Choroid plexus epithelial cell (primary cell): ENCODE measurements around the gene DNAJC4.
A peak's percentile ranks its signal among the peaks of the same experiment; 100 is the strongest.

Experiments
- DNase-seq: peaks from one replicate; pipeline ENCODE4 v3.0.0-alpha.2; 2010; ENCODE audit warnings: low read depth
- H3K4me3 ChIP-seq: 2 replicates; pipeline ENCODE4 v1.5.1; 2011; ENCODE audit warnings: low read depth, mild to moderate bottlenecking, control low read depth, low read length, moderate library complexity
- TF ChIP-seq, protein P1 (sequence below): conservative IDR thresholded peaks from 2 replicates; pipeline ENCODE4 v1.5.1; 2011; ENCODE audit warnings: low read depth, mild to moderate bottlenecking, control low read depth, inconsistent platforms, low read length, moderate library complexity

DNAJC4 gene

DNA sequence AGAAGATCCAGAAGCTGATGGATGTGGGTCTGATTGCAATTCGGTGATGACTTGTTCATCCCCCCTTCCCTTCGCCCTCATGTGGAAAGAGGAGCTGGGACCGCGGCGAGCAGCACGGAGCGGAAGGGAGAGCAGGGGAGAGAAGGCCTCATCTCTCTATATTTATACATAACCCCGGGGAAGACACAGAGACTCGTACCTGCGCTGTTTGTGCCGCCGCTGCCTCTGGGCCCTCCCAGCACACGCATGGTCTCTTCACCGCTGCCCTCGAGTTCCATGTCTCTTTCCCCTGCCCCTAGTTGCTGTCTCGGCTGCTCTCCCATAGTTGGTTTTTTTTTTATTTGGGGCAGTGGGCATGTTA, 26.3 kb upstream of the DNAJC4 start:
- no peak overlapping the region for H3K4me3 ChIP-seq
- TF ChIP-seq, protein P1, sequence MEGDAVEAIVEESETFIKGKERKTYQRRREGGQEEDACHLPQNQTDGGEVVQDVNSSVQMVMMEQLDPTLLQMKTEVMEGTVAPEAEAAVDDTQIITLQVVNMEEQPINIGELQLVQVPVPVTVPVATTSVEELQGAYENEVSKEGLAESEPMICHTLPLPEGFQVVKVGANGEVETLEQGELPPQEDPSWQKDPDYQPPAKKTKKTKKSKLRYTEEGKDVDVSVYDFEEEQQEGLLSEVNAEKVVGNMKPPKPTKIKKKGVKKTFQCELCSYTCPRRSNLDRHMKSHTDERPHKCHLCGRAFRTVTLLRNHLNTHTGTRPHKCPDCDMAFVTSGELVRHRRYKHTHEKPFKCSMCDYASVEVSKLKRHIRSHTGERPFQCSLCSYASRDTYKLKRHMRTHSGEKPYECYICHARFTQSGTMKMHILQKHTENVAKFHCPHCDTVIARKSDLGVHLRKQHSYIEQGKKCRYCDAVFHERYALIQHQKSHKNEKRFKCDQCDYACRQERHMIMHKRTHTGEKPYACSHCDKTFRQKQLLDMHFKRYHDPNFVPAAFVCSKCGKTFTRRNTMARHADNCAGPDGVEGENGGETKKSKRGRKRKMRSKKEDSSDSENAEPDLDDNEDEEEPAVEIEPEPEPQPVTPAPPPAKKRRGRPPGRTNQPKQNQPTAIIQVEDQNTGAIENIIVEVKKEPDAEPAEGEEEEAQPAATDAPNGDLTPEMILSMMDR, result no peak
- no peak for DNase-seq

DNA sequence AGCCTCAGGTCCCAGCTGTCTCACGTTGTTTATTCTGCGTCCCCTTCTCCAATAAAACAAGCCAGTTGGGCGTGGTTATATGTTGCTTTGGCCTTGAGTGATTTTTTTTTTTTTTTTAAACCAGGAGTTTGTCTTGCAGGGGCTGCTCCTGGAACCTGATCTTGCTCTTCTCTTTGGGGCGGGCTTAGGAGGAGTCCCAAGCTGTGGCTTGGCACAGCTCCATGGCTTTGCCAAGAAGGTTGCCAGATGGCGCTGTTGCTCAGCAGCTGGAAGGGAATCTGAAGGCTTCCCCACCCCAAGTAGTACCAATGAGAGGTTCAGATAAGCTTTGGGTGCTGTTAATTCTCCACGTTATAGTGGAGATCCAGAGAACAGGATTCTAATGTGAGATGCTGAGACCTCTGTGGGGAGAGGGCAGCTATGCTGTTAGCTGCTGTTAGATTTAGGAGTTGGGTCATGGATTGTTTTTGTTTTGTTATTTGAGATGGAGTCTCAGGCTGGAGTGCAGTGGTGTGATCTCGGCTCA, 25.8 kb upstream of the DNAJC4 start:
- H3K4me3 ChIP-seq, result no peak overlapping the region
- peak; percentile 99 for DNase-seq
- TF ChIP-seq, protein P1, result peak; percentile 83

DNA sequence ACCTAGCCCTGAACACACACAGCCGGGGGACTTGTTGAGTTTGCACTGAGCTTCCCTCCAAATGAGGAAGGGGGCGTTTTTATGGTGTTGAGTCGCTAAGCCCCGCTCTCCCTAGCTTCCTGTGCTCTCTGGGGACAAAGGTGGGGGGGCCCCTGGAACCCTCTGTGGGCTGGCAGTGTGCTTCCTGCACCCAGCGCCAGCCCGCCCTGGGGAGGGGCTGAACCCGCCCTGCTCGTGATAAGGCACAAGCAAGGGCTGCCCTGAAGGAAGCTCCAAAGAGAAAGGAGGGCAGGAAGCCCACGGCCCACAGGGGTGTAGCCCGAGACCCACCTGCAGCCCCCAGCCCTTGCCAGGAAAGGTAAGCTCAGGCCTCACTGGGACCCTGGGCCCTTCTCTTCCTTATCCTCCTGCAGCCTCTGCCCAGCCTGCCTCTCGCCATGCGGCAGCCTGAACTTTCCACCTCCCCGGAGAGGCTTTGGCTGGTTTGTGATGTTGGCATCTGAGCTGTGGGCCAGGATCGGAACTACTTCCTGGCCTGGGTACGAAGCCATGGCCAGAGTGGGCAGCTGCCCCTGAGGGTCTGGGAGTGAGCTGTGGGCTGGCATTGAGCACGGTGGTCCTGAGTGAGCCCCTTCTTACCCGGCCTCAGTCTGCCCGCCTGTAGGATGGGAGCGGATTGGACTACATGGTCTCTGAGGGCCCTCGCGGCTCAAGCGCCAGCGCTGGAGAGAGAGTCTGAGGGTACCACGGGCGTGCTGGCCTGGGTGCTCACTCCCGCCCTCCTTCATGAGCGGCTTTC, 23.7 kb upstream of the DNAJC4 start, which contains the start of gene FERMT3:
Gene FERMT3, plus strand, starts transcription at position 265 of the 799 bp plus-strand sequence. CDS start 644 bp downstream, outside the sequence.
- no peak for DNase-seq
- TF ChIP-seq, protein P1, result no peak
- peak within 1 kb of the TSS; percentile 1 for H3K4me3 ChIP-seq

DNA sequence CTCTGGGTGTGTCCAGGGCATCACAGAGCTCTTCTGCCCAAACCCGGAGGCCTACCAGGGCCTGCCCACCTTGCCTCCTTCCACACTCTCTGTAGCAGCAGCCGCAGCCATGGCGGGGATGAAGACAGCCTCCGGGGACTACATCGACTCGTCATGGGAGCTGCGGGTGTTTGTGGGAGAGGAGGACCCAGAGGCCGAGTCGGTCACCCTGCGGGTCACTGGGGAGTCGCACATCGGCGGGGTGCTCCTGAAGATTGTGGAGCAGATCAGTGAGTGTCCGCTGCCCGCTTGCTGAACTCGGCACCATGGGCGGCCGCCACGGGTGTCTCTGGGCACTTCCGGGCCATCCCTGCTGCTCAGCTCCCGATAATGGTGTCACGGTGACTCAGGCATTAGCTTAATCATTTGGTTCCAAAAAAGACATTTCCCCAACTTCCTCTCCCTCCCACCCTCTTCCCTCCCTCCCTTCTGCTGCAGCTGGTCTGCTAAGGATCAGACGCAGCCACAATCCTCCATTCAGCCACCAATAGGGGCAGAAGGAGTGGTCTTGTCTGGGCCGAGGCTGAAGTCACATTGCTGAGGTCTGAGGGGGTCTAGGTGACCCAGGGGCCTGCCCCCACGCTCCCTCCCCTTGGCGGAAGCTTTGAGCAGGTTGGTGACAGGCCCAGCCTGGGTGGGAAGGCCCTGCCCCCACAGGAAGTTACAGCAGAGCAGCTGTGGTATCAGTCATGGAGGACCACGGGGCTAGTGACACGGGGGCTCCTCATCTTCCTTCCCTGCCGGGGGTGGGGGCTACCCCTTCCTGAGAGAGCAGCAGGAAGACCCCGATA, 22.9 kb upstream of the DNAJC4 start:
- TF ChIP-seq, protein P1, result peak; percentile 22
- H3K4me3 ChIP-seq, result peak overlapping the region; percentile 1
- DNase-seq, result peak; percentile 82

DNA sequence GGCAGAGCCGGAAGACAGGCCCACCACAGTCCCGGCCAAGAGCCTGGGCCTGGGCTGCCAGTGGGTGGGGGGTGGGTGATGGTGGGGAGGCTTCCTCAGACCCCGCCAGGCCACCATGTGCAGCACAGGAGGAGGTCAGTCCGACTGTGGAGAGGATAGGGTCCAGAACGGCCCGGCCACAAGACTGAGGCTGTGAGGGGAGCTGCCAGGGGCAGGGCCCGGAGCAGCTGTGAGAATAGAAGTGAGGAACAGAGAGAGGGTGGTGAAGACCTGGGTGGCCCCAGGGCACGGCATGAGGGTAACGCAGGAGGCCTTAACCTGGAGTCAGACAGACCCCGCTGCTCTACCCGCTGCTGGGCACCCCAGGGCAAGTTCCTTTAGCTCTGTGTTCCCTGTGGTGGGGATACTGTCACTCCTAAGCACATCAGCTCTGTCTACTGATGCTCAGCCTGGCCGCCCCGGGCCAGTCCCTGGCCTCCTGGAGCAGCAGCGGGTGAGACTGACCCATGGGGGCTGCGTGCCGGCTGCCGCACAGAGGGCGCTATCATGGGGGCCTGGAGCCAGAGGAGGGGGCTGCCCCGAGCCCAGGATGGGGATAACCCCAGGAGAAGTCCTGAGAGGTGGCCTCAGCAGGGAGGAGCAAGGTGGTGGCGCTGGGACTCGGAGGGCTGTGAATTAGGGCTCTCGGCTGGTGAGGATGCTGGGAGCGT, 22.1 kb upstream of the DNAJC4 start:
- TF ChIP-seq, protein P1, result no peak
- H3K4me3 ChIP-seq, result peak overlapping the region; percentile 1
- DNase-seq, result no peak

DNA sequence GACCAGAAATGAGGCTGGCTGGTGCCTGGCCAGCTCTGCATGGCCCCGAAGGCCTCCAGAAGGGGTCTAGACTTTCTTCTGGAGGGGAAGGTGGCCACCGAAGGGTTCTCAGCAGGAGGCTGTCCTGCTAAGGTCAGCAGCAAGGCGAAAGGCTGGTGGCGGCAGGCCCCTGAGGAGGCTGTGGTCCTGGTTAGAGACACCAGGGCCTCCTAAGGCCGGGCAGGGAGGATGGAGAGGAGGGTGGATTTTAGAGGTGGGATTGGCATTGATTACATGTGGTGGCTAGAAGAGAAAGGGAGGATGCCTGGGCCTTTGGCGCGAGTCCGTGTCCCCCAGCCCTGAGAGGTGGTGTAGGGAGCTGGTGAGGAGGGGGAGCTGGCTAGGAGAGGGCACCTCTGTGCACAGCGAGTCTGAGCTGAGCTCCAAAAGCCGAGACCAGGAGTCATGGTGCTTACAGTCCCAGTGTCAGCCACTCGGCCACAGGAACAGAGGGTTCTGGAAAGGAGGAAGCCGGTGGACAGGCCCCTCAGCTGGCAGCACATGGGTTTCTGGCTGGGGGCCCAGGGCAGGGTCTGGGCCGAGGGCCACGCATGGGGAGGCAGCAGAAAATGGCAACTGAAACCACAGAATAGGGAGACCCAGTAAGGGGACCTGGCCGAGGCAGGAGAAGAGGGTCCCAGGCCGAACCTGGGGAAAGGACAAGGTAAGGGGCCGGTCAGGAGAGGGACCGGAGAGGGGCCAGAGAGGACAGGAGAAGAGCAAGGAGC, 21.4 kb upstream of the DNAJC4 start:
- DNase-seq, result no peak
- no peak overlapping the region for H3K4me3 ChIP-seq
- TF ChIP-seq, protein P1, result no peak
